Urothelium cell line (cell line): ENCODE results near the gene NDUFS8.
A peak's percentile ranks its signal among the peaks of the same experiment; 100 is the strongest.
"Not testable (repeated sequence)": the region's sequence is repeated elsewhere in the genome, so short reads cannot be mapped to it uniquely, and the experiment has no call there.

Experiments
- DNase-seq: peaks from one replicate; pipeline ENCODE4 v3.0.0; 2011; ENCODE audit warnings: low spot score, mixed read lengths
- FAIRE-seq: peaks from 2 replicates; lab custom pipeline; 2011; peaks lifted over from hg19 to GRCh38; lab: Jason Lieb, UNC

Gene NDUFS8

GRCh38 chr11:68030318-68031143 lies at the start of gene NDUFS8:
Gene NDUFS8 (plus strand): TSS chr11:68030681. CDS start chr11:68032152, 1,471 bp downstream.
- FAIRE-seq: peak; percentile 30

DNA sequence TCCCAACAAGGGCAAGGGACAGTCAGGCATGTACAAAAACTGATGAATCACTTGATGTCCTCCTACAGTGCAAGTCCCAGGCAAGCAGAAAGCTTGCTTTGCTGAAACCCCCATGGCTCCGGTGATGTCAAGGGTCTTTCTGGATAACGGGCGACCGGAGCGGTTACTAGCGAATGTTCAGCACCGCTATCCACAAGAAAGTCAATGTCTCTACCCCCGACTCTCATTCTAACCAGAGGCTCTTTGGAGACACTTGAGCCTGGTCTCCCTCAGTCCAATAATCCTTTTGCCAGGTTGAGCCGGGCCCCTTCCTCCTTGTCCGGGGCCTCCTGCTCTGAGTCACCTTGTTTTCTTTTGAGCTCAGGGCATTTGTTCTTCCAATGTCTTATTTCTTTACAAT lies 49.3 kb upstream of the NDUFS8 start:
- not testable (repeated sequence) for DNase-seq, FAIRE-seq

More at GRCh38 chr11:68030318-68031143, at the start of gene NDUFS8:
- DNase-seq: peak; percentile 98

DNA sequence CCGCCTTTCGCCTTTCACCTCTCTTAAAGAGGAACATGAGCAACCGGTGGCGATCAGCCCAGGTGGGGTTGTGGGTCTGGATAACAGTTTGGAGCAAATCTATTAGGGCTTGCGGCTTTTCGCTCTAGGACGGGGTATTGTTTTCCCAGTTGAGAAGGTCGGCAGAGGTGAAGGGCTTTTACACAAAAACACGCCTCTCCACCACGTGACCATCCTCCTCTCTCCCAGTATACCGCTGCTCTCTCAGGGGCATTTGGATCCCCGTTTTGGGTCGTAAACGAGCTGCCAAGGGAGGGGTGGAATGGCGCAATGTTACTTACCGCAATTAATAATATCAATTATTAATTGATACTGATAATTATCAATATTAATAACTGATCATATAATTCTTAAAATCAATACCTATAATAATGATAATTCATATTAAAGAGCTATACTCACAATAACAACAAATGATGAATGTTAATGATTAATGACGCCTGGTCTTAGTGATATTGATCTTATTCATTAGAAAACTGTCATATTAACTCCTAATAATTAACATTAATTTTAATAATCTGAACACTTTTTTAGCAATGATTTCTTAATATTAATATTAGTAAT lies 48.1 kb upstream of the NDUFS8 start:
- FAIRE-seq, DNase-seq: not testable (repeated sequence)

DNA sequence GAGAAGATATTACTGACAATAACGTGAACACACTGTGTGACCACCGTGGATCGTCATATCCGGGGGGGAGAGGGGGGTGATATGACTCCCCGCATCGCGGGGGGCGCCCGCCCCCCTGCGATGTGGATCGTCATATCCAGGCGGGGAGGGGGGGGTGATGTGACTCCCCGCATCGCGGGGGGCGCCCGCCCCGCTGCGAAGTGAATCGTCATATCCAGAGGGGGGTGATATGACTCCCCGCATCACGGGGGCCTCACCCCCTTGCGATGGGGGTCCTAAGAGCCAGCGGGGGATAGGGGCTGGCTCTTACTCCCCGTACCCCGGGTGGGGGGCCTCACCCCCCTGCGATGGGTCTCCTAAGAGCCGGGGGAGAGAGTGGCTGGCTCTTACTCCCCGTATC lies 46.5 kb upstream of the NDUFS8 start:
- no peak for FAIRE-seq
- DNase-seq: no peak

DNA sequence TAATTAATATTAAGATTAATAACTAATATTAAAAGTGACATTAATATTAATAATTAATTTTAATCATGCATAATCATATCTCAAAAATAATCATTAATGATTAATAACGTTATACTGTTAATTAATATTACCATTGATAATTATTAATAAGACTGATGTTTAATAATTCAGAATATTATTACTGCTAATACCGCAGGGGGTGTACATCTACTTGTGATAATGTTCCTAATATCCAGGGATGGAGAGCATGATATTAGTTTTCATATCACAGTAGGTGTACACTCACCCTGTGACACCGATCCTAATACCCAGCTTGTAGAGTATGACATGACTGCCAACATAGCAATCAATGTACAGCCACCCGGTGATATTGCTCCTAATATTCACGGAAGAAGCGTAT lies 45.2 kb upstream of the NDUFS8 start:
- not testable (repeated sequence) for DNase-seq, FAIRE-seq

DNA sequence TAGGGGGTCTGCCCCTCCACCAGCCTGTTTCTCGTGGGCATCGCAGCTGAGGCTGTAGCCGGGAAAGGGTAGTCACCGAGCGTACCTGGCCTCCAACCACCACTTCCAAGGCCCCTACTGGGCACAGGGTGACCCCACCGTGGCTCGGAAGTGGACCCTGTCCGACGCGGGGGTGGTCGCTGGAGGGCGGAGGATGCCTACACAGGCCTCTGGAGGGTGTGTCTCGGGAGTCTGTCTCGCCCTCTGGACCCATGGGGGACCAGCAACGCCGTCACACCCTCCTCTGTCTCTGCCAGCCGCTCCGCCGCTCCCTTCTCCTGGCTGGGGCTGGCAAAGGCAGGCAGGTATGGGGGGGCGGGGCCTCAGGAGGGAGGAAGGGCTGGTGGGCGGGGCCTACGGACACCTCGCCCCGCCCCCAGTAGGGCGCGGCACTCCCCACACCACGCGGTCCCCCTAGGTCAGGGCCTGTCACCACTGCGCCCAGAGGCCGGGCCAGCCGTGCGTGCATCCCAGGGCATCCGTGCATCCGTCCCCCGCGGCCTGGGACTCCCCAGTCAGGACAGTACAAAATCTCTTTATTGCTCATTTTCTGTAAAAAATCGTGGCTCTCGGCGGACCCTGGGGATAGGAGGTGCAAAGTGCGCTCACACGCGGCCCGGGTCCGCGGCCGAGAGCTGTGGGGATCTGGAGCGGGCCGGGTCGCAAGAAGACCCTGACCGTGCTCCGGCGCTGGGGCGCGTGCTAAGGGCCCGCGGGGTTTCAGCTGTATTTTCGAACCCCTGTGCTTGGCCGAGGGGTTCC lies 39.7 kb upstream of the NDUFS8 start:
- not testable (repeated sequence) for FAIRE-seq, DNase-seq

GRCh38 chr11:67991347-67992121 lies 38.9 kb upstream of the NDUFS8 start:
- not testable (repeated sequence) for DNase-seq, FAIRE-seq

GRCh38 chr11:67993821-67994220 lies 36.7 kb upstream of the NDUFS8 start:
- DNase-seq, FAIRE-seq: not testable (repeated sequence)

- DNase-seq, FAIRE-seq: not testable (repeated sequence)
Observed at GRCh38 chr11:67994387-67994786, 36.1 kb upstream of the NDUFS8 start.

DNA sequence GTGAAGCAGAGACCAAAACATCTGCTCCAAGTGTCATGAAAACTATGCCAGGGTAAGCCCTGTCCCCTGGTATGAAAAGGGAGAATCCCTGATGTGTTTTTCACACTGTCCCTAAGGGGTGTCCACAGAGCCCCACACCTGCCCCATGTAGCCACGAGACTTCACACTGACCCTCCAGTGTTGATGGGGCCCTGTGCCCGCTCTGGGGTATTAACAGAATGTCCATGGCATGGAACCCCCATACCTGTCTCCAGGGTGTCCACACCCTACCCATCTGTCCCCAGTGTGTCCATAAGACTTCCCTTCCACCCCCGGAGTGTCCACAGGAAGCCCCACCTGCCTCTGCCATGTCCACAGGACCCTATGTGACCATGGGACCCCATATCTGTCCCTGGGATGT lies 35.4 kb upstream of the NDUFS8 start:
- not testable (repeated sequence) for DNase-seq, FAIRE-seq

- not testable (repeated sequence) for FAIRE-seq, DNase-seq
Observed at GRCh38 chr11:67995579-67995978, 34.9 kb upstream of the NDUFS8 start.

GRCh38 chr11:67996051-67996450 lies 34.4 kb upstream of the NDUFS8 start:
- DNase-seq (no peak), FAIRE-seq (no peak)

- FAIRE-seq: no peak
- no peak for DNase-seq
Observed at GRCh38 chr11:67996622-67997474, 33.6 kb upstream of the NDUFS8 start.

GRCh38 chr11:67997475-67997921 lies 33.0 kb upstream of the NDUFS8 start:
- FAIRE-seq (no peak), DNase-seq (no peak)

DNA sequence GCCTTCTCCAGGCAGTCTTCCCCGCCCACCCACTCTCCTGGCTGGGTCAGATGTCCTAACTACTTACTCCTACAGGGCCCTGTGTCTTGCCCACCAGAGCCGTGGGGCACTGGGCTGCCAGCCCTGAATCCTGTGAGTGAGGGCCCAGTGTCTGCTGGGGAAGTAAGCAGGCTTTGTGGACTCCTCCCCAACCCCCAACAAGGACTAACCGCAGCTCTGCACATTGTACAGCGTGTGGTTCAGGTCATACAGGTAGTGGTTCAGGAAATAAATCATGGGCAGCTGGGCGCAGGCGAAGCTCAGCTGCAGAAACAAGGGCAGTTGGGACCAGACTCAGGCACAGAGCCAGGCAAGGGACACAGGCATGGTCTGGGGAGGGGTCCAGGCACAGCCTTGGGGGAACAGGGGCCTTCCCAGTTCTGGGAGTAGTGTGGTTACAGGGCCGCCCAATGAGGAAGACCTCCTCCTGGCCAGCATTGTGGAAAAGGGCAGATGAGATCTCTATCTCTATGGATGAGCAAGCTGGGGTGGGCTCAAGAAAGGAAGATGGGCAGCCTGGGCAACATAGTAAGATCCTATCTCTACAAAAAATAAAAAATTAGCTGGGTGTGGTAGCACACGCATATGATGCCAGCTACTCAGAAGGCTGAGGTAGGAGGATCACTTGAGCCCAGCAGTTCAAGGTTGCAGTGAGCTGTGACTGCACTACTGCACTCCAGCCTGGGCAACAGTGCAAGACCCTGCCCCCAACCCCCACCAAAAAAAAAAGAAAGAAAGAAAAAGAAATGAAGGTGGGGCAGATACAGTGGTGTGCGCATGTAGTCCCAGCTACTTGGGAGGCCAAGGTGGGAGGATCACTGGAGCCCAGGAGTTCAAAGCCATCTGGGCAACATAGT lies 32.1 kb upstream of the NDUFS8 start:
- DNase-seq (no peak), FAIRE-seq (no peak)

GRCh38 chr11:67999201-67999629 lies 31.3 kb upstream of the NDUFS8 start:
- DNase-seq: no peak
- no peak for FAIRE-seq

DNA sequence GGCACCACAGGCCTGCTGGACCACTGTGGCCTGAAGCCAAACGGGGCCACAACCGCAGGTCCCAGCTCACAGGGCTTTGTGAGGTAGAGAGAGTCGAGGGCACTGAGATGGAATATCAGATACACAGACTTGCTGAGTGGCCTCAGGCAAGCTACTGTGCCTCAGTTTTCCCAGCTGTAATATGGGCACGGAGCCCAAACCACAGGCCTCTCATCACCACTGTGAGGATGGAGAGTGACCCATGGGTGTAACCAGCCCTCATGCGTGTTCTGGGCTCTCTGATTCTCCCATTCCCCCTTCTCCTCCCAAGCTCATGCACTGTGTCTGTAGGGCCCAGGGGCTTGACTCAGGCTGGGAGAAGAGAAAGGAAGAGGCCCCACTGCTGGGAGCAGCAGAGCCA lies 30.8 kb upstream of the NDUFS8 start:
- no peak for FAIRE-seq
- DNase-seq: no peak

DNA sequence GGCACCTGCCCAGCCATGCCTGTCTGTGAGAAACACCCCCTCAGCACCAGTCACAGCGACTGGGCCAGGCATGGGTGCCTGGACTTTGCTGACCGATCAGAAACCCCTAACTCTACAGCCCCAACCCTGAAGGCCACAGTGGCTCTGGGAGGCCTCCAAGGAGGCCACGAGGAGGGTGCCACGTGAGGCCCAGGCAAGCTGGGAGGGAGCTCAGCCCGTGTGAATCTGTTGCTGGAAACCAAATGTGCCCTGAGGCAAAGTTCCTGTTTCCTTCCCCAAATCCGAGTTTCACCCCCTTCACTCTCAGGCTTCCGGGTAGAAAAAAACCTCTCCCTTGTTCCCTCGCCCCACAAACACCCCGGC lies 27.9 kb upstream of the NDUFS8 start:
- FAIRE-seq (no peak), DNase-seq (no peak)
